HepG2 (cell line): ENCODE measurements around the gene BST1. TPM values are rescaled to one million over a fixed set of nuclear protein-coding genes. Genes with fewer than 3 reads are reported as not detected.
A peak's percentile ranks its signal among the peaks of the same experiment; 100 is the strongest.

Source experiments
- ATF4 ChIP-seq, 2 experiments: fragments of 450-650 bp in 1 of 2; sonication (generic) in 1 of 2; formaldehyde crosslinking; IDR thresholded peaks; 2 replicates each; pipeline versions ENCODE4 v1.5.0 to v1.8.0; 2020 to 2022; ENCODE audit warnings: mild to moderate bottlenecking in 1 of 2, missing genetic modification reagents in 1 of 2
- FOSL2 ChIP-seq: sonication (generic); formaldehyde crosslinking; IDR thresholded peaks from 2 replicates; pipeline ENCODE4 v1.4.0; 2020; ENCODE audit warnings: missing genetic modification reagents
- HBP1 ChIP-seq: IDR thresholded peaks from 2 replicates; pipeline ENCODE4 v1.6.1; 2016; ENCODE audit warnings: low read depth, control low read depth
- MIER3 ChIP-seq: IDR thresholded peaks from 2 replicates; pipeline ENCODE4 v1.6.1; 2016; ENCODE audit warnings: missing compliant biosample characterization, borderline replicate concordance
- NR2C2 ChIP-seq: sonication (generic); formaldehyde crosslinking; IDR thresholded peaks from 2 replicates; pipeline ENCODE4 v1.4.0; 2020; ENCODE audit warnings: missing genetic modification reagents, mild to moderate bottlenecking, moderate library complexity, borderline replicate concordance
- PRDM10 ChIP-seq: sonication (generic); formaldehyde crosslinking; IDR thresholded peaks from 2 replicates; pipeline ENCODE4 v1.4.0; 2020; ENCODE audit warnings: low read depth, missing genetic modification reagents
- SALL1 ChIP-seq: sonication (generic); formaldehyde crosslinking; IDR thresholded peaks from 2 replicates; pipeline ENCODE4 v1.8.0; 2022; ENCODE audit warnings: mild to moderate bottlenecking, missing genetic modification reagents
- STAT6 ChIP-seq: sonication (generic); formaldehyde crosslinking; IDR thresholded peaks from 2 replicates; pipeline ENCODE4 v1.4.0; 2020; ENCODE audit warnings: missing genetic modification reagents, mild to moderate bottlenecking, borderline replicate concordance
- SUZ12 ChIP-seq: fragments of 150-350 bp; IDR thresholded peaks from 2 replicates; pipeline ENCODE4 v1.6.1; 2014; ENCODE audit warnings: low read depth, low read length
- ZNF234 ChIP-seq: sonication (generic); formaldehyde crosslinking; conservative IDR thresholded peaks from 2 replicates; pipeline ENCODE4 v1.5.1; 2020; ENCODE audit warnings: mild to moderate bottlenecking, missing genetic modification reagents
- ZNF331 ChIP-seq: sonication (generic); formaldehyde crosslinking; IDR thresholded peaks from 2 replicates; pipeline ENCODE4 v1.4.0; 2020; ENCODE audit warnings: missing genetic modification reagents
- ZNF441 ChIP-seq: sonication (generic); formaldehyde crosslinking; IDR thresholded peaks from 2 replicates; pipeline ENCODE4 v1.7.0; 2021; ENCODE audit warnings: missing genetic modification reagents, borderline replicate concordance
- ZNF501 ChIP-seq: sonication (generic); formaldehyde crosslinking; IDR thresholded peaks from 2 replicates; pipeline ENCODE4 v1.5.1; 2020; ENCODE audit warnings: mild to moderate bottlenecking, moderate library complexity, missing genetic modification reagents
- ZNF605 ChIP-seq: sonication (generic); formaldehyde crosslinking; IDR thresholded peaks from 2 replicates; pipeline ENCODE4 v1.8.0; 2022; ENCODE audit warnings: mild to moderate bottlenecking, missing genetic modification reagents
- ZNF644 ChIP-seq: IDR thresholded peaks from 2 replicates; pipeline ENCODE4 v1.6.1; 2016; ENCODE audit warnings: low read depth
- ZNF75D ChIP-seq: sonication (generic); formaldehyde crosslinking; IDR thresholded peaks from 2 replicates; pipeline ENCODE4 v1.8.1; 2023; ENCODE audit warnings: missing genetic modification reagents, mild to moderate bottlenecking, borderline replicate concordance
- ZNF770 ChIP-seq: sonication (generic); formaldehyde crosslinking; IDR thresholded peaks from 2 replicates; pipeline ENCODE4 v1.5.0; 2020; ENCODE audit warnings: mild to moderate bottlenecking, missing genetic modification reagents
- polyA plus RNA-seq, 8 experiments: library from polyadenylated mRNA; depleted of rRNA in 3 of 8; stranded (reverse) in 7 of 8; unstranded in 1 of 8; fragments of >200 nt; fragmentation: Illumina TruSeq in 4 of 8; extraction: Trizol in 4 of 8; gene quantifications; 2 replicates each; pipeline versions ENCODE4 v1.2.1 to v1.2.3, GENCODE V29; 2011 to 2016; ENCODE audit warnings: low read depth in 4 of 8, missing spikeins in 1 of 8, mixed read lengths in 1 of 8; ENCODE audit not compliant: insufficient read depth in 1 of 8
- total RNA-seq, 5 experiments: library from RNA; depleted of rRNA; stranded (reverse); fragments of >200 nt; fragmentation: Illumina TruSeq; extraction: Trizol; gene quantifications; 2 replicates each; pipeline ENCODE4 v1.2.3, GENCODE V29; 2016; ENCODE audit warnings: low read depth in 1 of 5

BST1 gene
- total and polyA plus RNA-seq, 2 of the 13 experiments (the other 11 are each of a cell fraction or from before 2014, with no cell fraction given), result 0.09 to 0.49 TPM

GRCh38 chr4:15681372-15682241, 21.3 kb upstream of the BST1 start, which contains the start of gene FAM200B (continued):
- no peak for TF ChIP-seq ZNF770 (CRISPR knock-in tag)
- no peak; the same call in 1 of the 2 replicates for TF ChIP-seq STAT6 (CRISPR knock-in tag)
- TF ChIP-seq ZNF605 (CRISPR knock-in tag), result peak; percentile 90
- no peak for TF ChIP-seq ZNF75D
- TF ChIP-seq PRDM10 (CRISPR knock-in tag), result peak; percentile 76; the same call in 1 of the 2 replicates
- TF ChIP-seq ATF4 (CRISPR knock-in tag; IDR thresholded peaks at IDR 0.05), result no peak; a peak in 1 of 4 replicates
- 0 out of 2 replicates have a peak, but pooled peaks have one; percentile 33 for TF ChIP-seq ZNF331 (CRISPR knock-in tag)
- peak; percentile 90; the same call in 1 of the 2 replicates for TF ChIP-seq ZNF234 (CRISPR knock-in tag)
- TF ChIP-seq ZNF441 (CRISPR knock-in tag), result peak; percentile 90; the same call in 1 of the 2 replicates
- TF ChIP-seq ZNF501 (CRISPR knock-in tag), result peak; percentile 99
- TF ChIP-seq SUZ12, result no peak
- TF ChIP-seq MIER3, result peak; percentile 55; the same call in 1 of the 2 replicates
- TF ChIP-seq ZNF644 (CRISPR knock-in tag), result no peak
- TF ChIP-seq SALL1 (CRISPR knock-in tag), result peak; percentile 86
- no peak for TF ChIP-seq HBP1 (CRISPR knock-in tag)
- TF ChIP-seq FOSL2 (CRISPR knock-in tag), result no peak; the same call in 1 of the 2 replicates
- peak; percentile 60; the same call in 1 of the 2 replicates for TF ChIP-seq NR2C2 (CRISPR knock-in tag)
